NCI-H748 (cell line): ENCODE results near the gene CLASP1.
"Not testable (repeated sequence)": the region's sequence is repeated elsewhere in the genome, so short reads cannot be mapped to it uniquely, and the experiment has no call there.

Experiments used
- DNase-seq: peaks from one replicate; lab custom pipeline; 2025; ENCODE audit not compliant: unreplicated experiment; lab: John Stamatoyannopoulos, UW

CLASP1 gene

DNA sequence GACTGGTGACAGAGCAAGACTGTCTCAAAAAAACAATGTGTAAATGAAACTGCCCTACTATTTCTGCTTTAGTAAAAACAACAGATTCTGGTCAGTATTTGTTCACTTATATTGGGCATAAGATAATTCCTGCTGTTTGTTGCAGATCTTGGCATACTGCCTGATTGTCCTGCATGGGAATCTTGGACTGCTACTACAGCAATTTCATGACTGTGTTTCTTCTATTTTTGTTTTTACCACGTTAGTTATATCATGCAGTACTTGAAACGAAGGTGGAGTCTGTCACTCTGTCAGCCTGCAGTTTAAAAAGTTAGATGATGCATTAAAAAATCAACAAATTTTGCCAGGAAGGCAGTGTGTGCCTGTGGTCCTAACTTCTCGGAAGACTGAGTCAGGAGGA, 14.2 kb upstream of the CLASP1 start:
- no peak for DNase-seq

DNA sequence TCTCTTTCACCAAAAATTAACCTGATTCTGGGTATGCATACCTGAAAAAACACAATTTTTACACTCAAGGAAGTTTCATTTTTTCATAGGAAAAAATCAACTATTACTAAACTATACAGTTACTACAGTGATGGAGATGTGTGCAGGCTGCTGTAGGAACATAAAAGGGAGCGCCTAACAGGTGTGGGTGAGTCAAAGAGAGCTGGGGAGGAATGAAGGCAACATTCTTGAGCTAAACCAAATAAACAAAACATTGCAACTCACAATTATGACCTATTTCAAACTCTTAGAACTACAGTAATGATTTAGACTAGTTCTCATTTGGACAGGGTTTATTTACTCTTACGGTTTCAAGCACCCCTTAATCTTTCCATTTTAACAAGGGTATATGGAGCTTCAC, 13.4 kb upstream of the CLASP1 start:
- DNase-seq, result no peak

DNA sequence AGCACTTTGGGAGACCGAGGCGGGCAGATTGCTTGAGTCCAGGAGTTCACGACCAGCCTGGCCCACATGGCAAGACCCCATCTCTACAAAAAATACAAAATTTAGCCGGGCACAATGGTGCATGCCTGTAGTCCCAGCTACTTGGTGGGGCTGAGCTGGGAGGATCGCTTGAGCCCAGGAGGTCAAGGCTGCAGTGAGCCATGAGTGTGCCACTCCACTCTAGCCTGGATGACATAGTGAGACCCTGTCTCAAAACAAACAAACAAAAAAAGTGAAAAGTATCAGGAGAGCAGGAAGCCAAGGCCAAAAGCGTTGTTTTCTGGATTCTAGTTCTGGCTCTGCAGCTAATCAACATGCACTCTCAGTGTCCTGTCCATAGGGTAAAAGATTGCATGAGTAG, 10.7 kb upstream of the CLASP1 start:
- no peak for DNase-seq

DNA sequence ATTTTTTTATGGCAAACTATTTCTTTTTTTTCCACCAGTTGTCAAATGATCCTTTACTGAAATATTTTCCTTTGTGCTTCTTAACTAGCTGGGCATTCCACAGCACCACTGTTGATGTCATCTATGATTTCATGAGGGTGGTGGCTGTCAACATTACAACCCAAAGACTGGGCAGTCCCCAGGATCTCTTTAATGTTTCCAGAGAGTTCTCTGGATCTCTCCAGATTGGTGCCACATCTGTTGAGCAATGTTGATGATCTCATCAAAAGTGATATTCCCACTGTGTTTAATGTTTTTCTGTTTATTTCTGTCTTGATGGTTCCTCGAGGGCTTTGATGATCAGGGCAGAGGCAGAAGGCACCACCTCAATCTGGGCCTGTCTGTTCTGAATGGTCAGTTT, 9.1 kb upstream of the CLASP1 start:
- DNase-seq, result not testable (repeated sequence)

DNA sequence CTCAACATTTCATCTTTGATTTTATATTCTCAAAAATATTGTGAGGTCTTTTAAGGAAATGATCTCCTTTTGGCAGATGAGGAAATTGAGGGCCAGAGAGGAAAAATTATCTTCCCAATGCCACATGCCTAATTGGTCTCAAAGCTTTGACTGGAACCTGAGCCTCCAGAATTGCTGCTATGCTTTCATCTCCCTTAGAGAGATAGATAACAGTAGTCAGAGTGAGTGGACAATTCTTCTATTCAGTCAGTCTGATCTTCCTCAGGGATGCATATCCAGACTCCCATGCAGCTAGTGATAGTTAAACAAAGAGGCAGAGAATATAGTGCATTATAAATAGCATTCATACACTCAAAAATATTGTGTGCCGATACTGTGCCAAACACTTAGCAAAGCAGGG, 3.8 kb upstream of the CLASP1 start:
- DNase-seq, result no peak

DNA sequence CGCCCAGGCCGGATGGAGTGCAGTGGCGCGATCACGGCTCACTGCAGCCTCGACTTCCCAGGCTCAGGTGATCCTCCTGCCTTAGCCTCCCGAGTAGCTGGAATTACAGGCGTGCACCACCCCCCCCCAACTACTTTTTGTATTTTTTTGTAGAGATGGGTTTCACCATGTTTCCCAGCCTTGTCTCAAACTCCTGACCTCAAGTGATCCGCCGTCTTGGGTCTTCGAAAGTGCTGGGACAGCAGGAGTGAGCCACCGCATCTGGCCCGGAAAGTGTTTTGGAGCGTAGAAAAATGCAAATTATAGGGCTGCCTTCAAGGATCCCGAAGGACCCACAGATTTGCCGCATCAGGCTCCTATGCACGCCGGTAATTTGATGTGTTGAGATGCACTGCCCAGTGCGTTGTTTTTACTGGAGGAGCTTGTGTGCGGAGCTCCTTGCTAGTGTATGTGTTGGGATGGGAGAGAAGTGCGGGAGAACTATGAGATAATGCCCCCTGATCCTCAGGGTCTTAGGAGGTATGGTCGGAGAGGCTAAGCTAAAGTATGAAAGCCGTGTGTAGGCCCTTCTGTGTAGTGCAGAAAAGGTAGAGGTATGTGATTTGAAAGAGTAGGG, 1.2 kb upstream of the CLASP1 start:
- DNase-seq, result peak; percentile 21

DNA sequence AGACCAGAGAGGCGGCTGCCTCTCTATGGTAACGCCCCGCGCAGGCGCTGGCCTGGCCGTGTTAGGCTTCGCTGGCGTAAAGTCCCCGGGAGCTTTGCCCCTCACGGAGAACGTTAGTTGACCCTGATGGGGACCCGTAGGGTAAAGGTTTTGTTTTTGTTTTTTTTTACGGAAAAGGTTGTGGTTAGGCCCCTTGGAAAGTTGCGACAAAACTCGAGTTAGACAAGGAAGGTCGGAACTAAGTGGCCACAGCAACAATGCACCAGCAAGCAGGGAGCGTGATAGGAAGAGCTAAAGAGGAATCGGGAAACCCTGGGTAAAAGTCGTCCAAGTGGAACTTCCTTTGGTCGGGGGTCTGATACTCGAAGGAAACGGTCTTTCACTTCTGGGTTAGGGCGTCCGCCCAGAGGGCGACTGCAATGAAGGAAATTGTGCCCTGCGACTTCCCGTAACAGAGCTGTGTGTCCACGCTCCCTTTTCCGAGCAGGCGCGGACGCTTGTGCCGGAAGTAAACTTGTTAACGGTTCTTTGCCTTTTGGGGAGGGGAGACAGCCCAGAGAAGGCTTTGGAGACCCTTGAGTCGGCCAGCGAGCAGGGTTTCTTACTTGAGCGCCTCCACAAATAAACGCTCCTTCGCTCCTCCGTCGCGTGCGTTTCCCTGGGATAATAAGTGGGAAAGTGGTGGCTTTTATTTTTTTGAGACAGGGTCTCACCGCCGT, 493 bp upstream of the CLASP1 start:
- DNase-seq, result peak; percentile 94

DNA sequence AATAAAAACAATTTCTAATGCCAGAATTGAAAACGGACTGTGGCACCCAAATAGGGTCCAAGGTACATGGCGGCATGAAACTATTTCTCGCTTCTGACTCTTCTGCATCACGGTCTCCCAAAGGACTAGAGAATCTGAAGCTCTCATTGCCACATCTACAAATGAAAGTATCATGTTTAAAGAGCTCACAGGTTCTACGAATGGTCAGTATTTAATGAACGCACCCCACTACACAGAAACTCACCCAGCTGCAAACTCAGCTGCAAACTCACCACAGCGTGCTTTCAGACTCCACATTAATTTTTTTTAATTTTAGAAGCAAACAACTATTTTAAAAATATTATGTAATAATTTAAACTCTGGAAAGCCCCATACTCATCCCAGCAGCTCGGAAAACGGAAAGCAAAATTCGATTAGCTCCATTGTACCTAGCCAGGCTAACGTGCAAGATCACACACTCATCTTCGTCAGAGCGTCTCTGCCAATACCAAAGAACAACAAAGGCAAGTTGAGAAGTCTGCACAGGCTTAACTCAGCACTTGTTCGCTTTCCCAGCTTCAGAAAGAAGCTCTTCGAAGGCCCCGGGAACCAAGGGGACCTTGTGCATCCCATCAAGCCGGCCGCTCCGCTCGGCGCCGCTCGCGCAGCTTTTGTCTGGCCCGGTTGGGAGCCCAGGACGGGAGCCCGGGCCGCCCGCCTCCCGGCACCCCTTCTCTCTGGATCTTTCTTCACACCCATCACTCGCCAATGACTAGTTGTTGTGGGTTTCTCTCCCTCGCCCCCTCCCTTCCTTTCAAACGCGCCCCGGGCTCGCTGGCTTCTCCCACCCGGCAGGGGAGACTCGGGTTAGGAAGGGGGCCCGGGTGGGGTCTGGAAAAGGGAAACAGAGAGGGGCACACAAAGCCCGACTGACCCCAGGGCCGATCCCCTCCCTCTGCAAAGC, 785 bp downstream of the CLASP1 start:
- DNase-seq, result peak; percentile 52

DNA sequence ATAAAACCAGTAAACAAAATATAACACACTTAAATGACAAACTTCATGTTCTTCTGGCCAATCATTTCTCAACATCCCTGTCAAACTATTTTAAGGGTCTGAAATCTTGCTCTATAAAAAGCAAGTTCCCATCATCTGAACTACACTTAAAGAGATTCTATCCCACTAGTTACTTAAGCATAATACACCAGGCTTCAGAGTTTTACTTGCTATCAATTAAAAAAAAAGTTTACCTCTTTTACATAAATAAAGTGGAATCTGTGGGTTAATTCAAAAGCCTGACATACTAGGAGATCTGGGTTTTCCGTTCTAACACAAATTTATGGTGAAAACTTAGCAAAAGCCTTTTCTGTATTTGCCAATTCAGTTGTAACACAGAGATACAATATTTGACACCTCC, 1.9 kb downstream of the CLASP1 start:
- DNase-seq, result no peak

DNA sequence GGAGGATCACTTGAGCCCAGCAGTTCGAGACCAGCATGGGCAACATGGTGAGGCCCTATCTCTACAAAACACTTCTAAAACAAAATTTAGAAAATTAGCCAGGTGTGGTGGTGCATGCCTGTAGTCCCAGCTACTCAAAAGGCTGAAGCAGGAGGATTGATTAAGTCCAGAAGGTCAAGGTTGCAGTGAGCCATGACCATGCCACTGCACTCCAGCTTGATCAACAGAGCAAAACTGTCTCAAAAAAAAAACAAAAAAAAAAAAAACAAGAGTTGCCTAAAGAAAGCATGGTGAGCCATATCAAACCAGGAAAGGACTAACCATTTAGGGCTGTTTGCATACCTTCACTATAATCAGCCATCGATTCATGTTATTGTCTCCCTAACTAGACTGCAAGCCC, 4.5 kb downstream of the CLASP1 start:
- no peak for DNase-seq

DNA sequence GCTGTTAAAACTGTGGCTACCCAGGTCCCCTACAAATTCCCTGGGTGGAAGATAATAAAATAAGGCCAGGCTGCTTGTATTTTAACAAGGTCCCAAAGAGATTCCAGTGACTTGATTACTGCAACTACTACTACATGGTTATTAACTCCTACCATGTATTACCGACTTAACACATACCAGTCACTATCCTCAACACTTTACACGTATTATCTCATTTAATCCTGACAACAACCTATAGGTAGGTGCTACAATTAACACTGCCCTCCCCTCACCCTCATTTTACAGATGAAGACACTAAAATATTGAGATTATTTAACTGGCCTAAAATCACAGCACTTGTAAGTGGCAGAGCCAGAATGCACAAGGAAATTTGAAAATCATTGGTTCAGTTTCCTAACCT, 5.4 kb downstream of the CLASP1 start:
- no peak for DNase-seq

DNA sequence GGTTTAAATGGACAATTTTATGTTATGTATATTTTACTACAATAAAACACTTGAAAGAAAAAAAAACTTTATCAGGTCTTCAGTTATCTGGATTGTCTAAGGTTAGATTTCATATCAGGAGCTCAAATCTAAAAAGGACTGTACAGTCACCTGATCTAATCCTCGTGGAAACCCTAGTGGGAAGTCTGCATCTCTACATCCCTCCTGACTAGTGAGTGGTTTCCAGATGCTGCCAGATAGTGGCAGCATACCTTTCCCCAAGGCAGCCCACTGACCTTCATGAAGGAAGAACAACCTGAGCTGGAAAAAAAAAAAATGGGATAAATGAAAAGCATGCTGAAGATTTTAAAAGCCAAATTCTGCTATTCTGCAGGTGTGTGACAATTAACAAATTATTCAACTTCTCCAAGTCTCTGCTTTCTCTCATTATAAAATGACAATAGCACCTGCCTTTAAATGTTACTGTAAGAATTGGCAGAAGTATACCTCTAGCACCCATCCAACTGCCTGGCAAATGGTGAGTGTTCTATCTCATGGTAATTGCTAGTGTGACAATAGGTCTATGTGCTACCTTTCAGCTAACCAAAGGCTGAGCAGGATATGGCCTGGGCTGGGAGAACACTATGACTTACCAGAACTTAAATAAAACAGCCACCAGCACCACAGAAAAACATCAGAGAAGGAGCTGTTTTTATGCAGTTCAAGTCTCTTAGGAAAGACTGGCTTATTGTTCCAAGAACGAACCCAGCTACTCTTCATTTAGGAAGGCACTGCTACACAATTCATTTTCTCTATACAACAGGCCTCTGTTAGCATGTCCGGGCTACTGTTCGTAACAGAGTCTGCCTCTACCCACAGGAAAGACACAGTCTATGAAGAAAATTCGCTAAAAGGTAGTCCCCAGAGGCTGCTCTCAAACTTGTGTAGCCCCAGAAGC, 8.6 kb downstream of the CLASP1 start:
- DNase-seq, result no peak

DNA sequence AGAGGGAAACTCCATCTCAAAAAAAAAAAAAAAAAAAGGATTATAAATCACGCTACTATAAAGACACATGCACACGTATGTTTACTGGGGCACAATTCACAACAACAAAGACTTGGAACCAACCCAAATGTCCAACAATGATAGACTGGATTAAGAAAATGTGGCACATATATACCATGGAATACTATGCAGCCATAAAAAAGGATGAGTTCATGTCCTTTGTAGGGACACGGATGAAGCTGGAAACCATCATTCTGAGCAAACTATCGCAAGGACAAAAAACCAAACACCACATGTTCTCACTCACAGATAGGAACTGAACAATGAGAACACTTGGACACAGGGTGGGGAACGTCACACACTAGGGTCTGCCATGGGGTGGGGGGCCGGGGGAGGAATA, 9.4 kb downstream of the CLASP1 start:
- DNase-seq, result not testable (repeated sequence)

DNA sequence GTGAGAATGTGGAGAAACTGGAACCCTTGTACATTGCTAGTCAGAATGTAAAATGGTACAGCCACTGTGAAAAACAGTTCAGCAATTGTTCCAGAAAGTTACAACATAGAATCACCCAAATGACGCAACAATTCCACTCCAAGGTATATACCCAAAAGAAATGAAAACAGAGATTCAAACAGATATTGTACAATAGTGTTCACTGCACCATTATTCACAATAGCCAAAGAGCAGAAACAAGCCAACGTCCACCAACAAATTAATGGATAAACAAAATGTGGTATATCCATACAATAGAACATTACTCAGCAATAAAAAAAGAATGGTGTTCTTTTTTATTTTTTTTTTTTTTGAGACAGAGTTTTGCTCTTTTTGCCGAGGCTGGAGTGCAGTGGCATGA, 10.9 kb downstream of the CLASP1 start:
- DNase-seq, result no peak

DNA sequence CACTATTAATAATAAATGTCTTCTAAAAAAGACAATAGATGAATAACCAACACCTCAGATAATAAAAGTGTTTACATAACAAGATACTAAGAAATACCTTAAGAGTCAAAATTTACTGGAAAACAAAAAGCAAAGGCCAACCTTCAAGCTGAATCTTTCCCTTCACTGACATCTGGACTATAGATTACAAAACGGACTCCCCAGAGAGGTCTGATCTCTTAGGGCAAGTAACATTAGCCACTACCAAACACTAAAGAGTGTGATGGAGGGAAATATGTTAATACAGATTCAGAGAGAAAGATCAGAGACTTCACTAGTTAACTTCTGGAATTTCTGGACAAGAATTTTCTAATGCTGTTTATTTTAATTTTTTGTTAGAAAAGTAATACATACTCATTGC, 13.9 kb downstream of the CLASP1 start:
- no peak for DNase-seq

DNA sequence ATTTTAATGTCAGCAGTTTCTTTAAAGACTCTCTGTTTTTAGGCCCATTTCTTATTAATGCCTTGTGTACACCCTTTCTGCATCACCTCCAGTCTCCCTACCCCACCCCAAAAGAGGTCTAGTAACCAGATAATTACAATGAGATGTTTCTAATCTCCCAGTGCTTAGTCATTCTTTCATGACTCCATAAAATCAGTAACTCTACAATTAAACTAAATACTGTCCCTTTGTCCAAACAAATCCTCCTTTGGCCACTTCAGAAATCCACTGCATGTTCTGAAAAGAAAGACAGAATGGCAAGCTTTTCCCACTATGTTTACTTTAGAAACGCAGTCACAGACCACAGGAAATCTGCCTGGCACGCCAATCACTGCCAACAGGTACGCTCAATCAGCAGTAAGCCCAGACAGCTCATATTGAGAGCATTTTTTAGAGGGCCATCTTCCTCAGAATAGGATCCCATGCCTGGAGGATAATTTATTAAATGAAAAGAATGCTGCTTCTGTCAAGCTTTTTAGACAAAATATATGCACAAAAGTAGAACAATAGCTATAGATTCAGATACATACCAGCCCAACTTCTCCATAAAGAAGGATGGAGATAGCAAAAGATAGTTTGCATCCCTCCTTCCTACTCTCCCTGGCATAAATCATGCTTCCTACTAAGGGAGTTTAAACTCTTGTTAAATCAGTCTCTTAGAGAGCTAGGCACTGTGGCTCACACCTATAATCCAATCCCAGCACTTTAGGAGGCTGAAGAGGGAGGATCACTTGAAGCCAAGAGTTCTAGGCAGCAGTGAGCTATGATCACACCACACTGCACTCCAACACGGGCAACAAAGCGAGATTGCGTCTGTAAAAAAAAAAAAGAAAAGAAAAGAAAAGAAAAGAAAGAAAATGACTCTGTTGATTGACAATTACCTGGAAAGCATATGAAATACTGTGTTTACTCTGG, 14.6 kb downstream of the CLASP1 start:
- DNase-seq, result peak; percentile 64

DNA sequence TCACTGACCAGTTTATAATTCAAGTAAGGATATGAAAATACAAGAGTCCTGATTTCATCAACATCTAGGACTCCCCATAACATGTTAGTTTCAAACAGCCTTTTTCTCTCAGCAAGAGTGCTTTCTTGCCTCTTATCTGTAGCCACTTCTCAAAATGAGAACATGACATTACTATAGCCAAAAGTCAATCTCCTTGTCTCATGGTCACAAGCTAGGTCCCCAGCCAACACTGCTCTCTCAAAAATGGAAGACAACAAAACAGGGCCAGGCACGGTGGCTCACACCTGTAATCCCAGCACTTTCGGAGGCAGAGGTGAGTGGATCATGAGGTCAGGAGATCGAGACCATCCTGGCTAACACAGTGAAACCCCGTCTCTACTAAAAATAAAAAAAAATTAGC, 15.8 kb downstream of the CLASP1 start:
- no peak for DNase-seq

DNA sequence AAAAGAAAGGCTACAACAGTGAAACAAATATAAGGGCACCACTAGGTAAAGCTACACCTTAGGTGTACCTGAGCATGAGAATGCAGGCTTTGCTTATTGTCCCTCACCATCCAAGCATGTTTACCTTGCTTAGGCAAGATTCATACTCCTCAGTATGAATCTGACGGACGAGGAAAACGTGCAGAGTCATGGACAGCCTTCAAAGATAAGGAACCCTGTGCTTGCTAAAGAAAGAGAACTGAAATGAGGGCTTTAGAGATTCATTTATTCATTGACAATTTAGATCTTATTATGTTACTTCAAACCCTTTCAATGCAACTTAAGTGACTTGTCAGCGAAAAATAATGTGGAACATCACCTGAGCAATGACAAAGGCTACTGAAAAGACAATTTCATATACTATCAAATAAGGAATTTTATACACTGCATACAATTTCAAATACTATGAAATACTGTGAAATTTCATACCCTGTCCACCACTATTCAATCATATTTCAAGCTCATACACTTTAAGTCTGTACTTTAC, 21.7 kb downstream of the CLASP1 start:
- DNase-seq, result no peak

DNA sequence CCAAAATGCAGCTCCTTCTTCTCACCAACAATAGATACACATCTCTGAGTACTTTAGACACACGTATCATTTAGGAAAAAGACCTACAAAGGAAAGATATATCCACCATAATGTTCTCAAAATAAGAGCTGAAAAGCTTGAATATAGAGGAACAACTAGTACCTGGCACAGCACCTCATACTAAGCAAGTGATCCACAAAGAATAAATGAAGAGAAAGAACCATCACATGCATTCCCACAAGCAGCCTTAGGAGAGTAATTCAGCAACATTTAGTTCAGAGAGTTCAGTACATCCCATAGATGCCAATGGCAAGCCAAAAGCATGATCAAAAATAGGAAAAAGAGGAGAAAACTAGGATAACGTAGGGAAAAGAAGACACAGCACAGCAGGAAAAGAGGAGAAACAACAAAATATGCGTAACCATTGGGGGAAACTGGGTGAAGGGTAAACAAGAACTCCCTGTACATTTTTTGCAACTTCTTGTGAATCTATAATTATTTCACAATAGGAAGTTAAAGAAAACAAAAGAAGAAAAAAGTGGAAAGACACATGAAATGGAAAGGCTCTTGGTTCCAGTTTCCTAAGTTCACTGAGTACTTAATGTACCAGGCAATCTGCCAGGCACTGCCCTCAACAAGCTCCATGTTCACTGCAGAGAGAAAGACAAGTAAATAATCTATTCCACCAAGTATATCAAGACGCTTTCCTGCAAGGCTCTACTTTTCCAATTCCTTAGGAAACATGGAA, 22.3 kb downstream of the CLASP1 start:
- DNase-seq, result no peak
